Thyroid gland (tissue), 4 donors: ENCODE results near the gene AMN. TPM values are rescaled to one million over a fixed set of nuclear protein-coding genes. Genes with fewer than 3 reads are reported as not detected.
"Not testable (repeated sequence)": the region's sequence is repeated elsewhere in the genome, so short reads cannot be mapped to it uniquely, and the experiment has no call there.

Experiments used
- DNase-seq, 2 donors: peaks; one replicate each; pipeline ENCODE4 v3.0.0-alpha.2; 2019
- H3K27ac ChIP-seq, 3 donors: fragments of 200-600 bp; sonication (generic); 1 replicate in 2 of 3; 2 replicates in 1 of 3; pipeline ENCODE4 v1.5.1; 2016 to 2019; ENCODE audit warnings: mild to moderate bottlenecking in 1 of 3, moderate library complexity in 1 of 3
- H3K27me3 ChIP-seq: fragments of 200-600 bp; sonication (generic); one replicate; pipeline ENCODE4 v1.5.1; 2019
- H3K36me3 ChIP-seq, 2 donors: fragments of 200-600 bp; sonication (generic); one replicate each; pipeline ENCODE4 v1.5.1; 2016 to 2019
- H3K4me1 ChIP-seq, 2 donors: fragments of 200-600 bp; sonication (generic); one replicate each; pipeline ENCODE4 v1.5.1; 2017 to 2019
- H3K4me3 ChIP-seq, 3 donors: fragments of 200-600 bp; sonication (generic); replicated peaks in 1 of 3; 1 replicate in 2 of 3; 2 replicates in 1 of 3; pipeline ENCODE4 v1.5.1; 2016; ENCODE audit warnings: mild to moderate bottlenecking in 1 of 3
- H3K9me3 ChIP-seq: fragments of 200-600 bp; sonication (generic); one replicate; pipeline ENCODE4 v1.5.1; 2017
- CTCF ChIP-seq, 6 experiments: fragments of 200-600 bp in 3 of 6; fragments of 450-650 bp in 3 of 6; sonication (generic) in 3 of 6; IDR thresholded peaks; one replicate each; pipeline ENCODE4 v1.5.1; 2016 to 2019; ENCODE audit warnings: antibody characterized with exemption in 6 of 6, mild to moderate bottlenecking in 2 of 6, inconsistent platforms in 1 of 6, moderate library complexity in 1 of 6
- POLR2A ChIP-seq, 2 donors: fragments of 450-650 bp; IDR thresholded peaks; one replicate each; pipeline ENCODE4 v1.6.1; 2017; ENCODE audit warnings: antibody characterized with exemption in 2 of 2, mild to moderate bottlenecking in 2 of 2, moderate library complexity in 1 of 2
- WGBS, 2 donors: methylation state at CpG; one replicate each; pipeline ENCODE4 v1.1.5; 2017; 5-methylcytosine and 5-hydroxymethylcytosine counted together
- intact Hi-C: fragments of 100-400 bp; cut with DNase I; formaldehyde crosslinking; loops from one replicate; pipeline ENCODE4 v1.15.1; 2023
- total RNA-seq, 4 donors: library from RNA; depleted of rRNA; stranded (reverse); fragments of >200 nt; gene quantifications; one replicate each; pipeline ENCODE4 v1.2.3, GENCODE V29; 2016

Gene AMN
- total RNA-seq, 4 donors from 2014 or later = 1.3 to 18.8 (median 3.3) TPM

GRCh38 chr14:102891556-102891955 is 30.9 kb upstream of the AMN start:
- H3K27ac ChIP-seq = no peak overlapping the region
- intact Hi-C loops = no loop called here
- peaks cover 0 to under 1% of the 10 kb centered on the region in 2 donors for H3K4me1 ChIP-seq
- TF ChIP-seq POLR2A (IDR thresholded peaks at IDR 0.05) = no peak
- no peak for TF ChIP-seq CTCF (IDR thresholded peaks at IDR 0.05)
- H3K36me3 ChIP-seq = peaks cover 0 to 2% of the 10 kb centered on the region in 2 donors
- WGBS, 2 donors = 65 to 84% methylated on average over 4 of the region's 4 CpGs
- H3K27me3 ChIP-seq = no peaks in the 10 kb centered on the region
- H3K4me3 ChIP-seq = no peak overlapping the region
- DNase-seq = no peak
- no peaks in the 10 kb centered on the region for H3K9me3 ChIP-seq

- WGBS, 2 donors = 96 to 98% methylated on average over 8 of the region's 8 CpGs
- no peak for TF ChIP-seq CTCF (IDR thresholded peaks at IDR 0.05)
- no peak for TF ChIP-seq POLR2A (IDR thresholded peaks at IDR 0.05)
- H3K36me3 ChIP-seq = no peaks in the 10 kb centered on the region
- no peak for DNase-seq
- intact Hi-C loops = no loop called here
- no peak overlapping the region for H3K4me3 ChIP-seq
- peaks cover 0 to 10% of the 10 kb centered on the region in 2 donors for H3K4me1 ChIP-seq
- H3K27me3 ChIP-seq = no peaks in the 10 kb centered on the region
- no peak overlapping the region for H3K27ac ChIP-seq
- no peaks in the 10 kb centered on the region for H3K9me3 ChIP-seq
Observed at GRCh38 chr14:102892651-102893050, 29.8 kb upstream of the AMN start.

- intact Hi-C loops = no loop called here
- TF ChIP-seq CTCF (IDR thresholded peaks at IDR 0.05) = no peak
- TF ChIP-seq POLR2A (IDR thresholded peaks at IDR 0.05) = no peak
- 71 to 76% methylated on average over 9 of the region's 9 CpGs for WGBS, 2 donors
- DNase-seq = no peak
- Histone ChIP-seq H3K9me3 (no peaks in the 10 kb centered on the region), H3K27me3 (no peaks in the 10 kb centered on the region), H3K27ac (no peak overlapping the region), H3K4me3 (no peak overlapping the region), H3K36me3 (no peaks in the 10 kb centered on the region), H3K4me1 (peaks cover 3 to 18% of the 10 kb centered on the region in 2 donors)
Observed at GRCh38 chr14:102893452-102893851, 29.0 kb upstream of the AMN start.

- H3K4me3 ChIP-seq, H3K27me3 ChIP-seq, H3K9me3 ChIP-seq, DNase-seq, H3K36me3 ChIP-seq, intact Hi-C loops: not testable (repeated sequence)
- H3K4me1 ChIP-seq = peaks cover 31 to 48% of the 10 kb centered on the region in 2 donors
- H3K27ac ChIP-seq = peak overlapping the region in 2 of 3 donors; percentile 15 to 79
Observed at GRCh38 chr14:102896735-102897134, 25.7 kb upstream of the AMN start.

GRCh38 chr14:102897299-102898027 is 25.0 kb upstream of the AMN start:
- no peak for DNase-seq
- Histone ChIP-seq H3K9me3 (no peaks in the 10 kb centered on the region), H3K36me3 (no peaks in the 10 kb centered on the region), H3K27ac (peak overlapping the region in 2 of 3 donors; percentile 79 to 88), H3K4me3 (no peak overlapping the region), H3K27me3 (no peaks in the 10 kb centered on the region), H3K4me1 (peaks cover 32 to 55% of the 10 kb centered on the region in 2 donors)
- TF ChIP-seq CTCF (IDR thresholded peaks at IDR 0.05) (no peak), POLR2A (IDR thresholded peaks at IDR 0.05) (no peak)
- 85 to 87% methylated on average over 14 of the region's 14 CpGs for WGBS, 2 donors
- intact Hi-C loops = no loop called here
